ENCODE data around the gene LHX3. TPM values are rescaled to one million over a fixed set of nuclear protein-coding genes. Genes with fewer than 3 reads are reported as not detected.

LHX3 gene
- total and polyA plus RNA-seq, 10 of the 15 experiments (the other 5 are each of a cell fraction or from before 2014, with no cell fraction given): not detected

- TF ChIP-seq IRF3 (IDR thresholded peaks at IDR 0.05): no peak
Observed at GRCh38 chr9:136171009-136171800, 33.7 kb downstream of the LHX3 start (continued).

GRCh38 chr9:136170006-136170901, 34.7 kb downstream of the LHX3 start:
- RAD21 ChIA-PET (ENCODE audit: unreplicated experiment): interaction anchor here (0.5 to 1.9 kb wide), 6 partner anchors 73 to 263 kb away, joined by 3 to 10 read pairs (median 5); partner anchors contain the start of gene CAMSAP1
- no TSS peak for BruUV-seq (replicated peaks)
- in situ Hi-C loops (cut with MboI): loop anchor here (5.0 kb wide), 1 partner anchor 102 kb away; no protein-coding TSS in a partner anchor
- TF ChIP-seq RAD21 (IDR thresholded peaks at IDR 0.05; ENCODE audit: insufficient read depth, low read depth, low read length): peak; percentile 72
- peak; percentile 79 to 90 (median 80) for TF ChIP-seq CTCF (IDR thresholded peaks at IDR 0.05 in 2 of 3, conservative IDR thresholded peaks at IDR 0.05 in 1 of 3; ENCODE audit: control insufficient read depth in 2 of 3, extremely low read depth in 1 of 3, insufficient read depth in 1 of 3, low read depth in 3 of 3, low read length in 3 of 3)
- TF ChIP-seq SPI1 (IDR thresholded peaks at IDR 0.05; ENCODE audit: borderline replicate concordance, insufficient read depth, low read depth, low read length): no peak
- no peak for TF ChIP-seq REST (IDR thresholded peaks at IDR 0.05; ENCODE audit: low read depth, low read length)
- no peak for TF ChIP-seq TAF1 (IDR thresholded peaks at IDR 0.05; ENCODE audit: borderline replicate concordance, low read depth, low read length)
- TF ChIP-seq NR2C2 (IDR thresholded peaks at IDR 0.05; ENCODE audit: borderline replicate concordance, control insufficient read depth, insufficient read length, low read depth): no peak
- no peak for TF ChIP-seq SMAD1 (IDR thresholded peaks at IDR 0.05; ENCODE audit: low read depth, partially characterized antibody)
- TF ChIP-seq NFXL1 (IDR thresholded peaks at IDR 0.05; ENCODE audit: borderline replicate concordance): no peak

More at GRCh38 chr9:136170006-136170901, 34.7 kb downstream of the LHX3 start:
- Histone ChIP-seq H3K36me3 (ENCODE audit: control insufficient read depth in 2 of 2, insufficient read depth in 2 of 2, low read length in 1 of 2) (no peaks in the 10 kb centered on the region), H3K9me3 (replicated peaks; ENCODE audit: control insufficient read depth, insufficient read depth, low read length) (no peaks in the 10 kb centered on the region), H3K27me3 (replicated peaks in 1 of 2; ENCODE audit: control insufficient read depth in 2 of 2, insufficient read depth in 2 of 2, low read length in 1 of 2) (peaks cover 0 to 4% of the 10 kb centered on the region in 2 experiments; a peak in 2 of 4 replicates), H2AFZ (ENCODE audit: control insufficient read depth, low read depth, low read length) (no peak overlapping the region), H3K9ac (ENCODE audit: control insufficient read depth, insufficient read depth, low read length) (no peak overlapping the region), H3K4me3 (no peak overlapping the region), H4K20me1 (ENCODE audit: control insufficient read depth, insufficient read depth) (no peaks in the 10 kb centered on the region), H3K79me2 (ENCODE audit: control insufficient read depth, insufficient read depth, low read length) (no peaks in the 10 kb centered on the region), H3K27ac (ENCODE audit: control insufficient read depth, insufficient read depth) (no peak overlapping the region), H3K4me1 (ENCODE audit: control insufficient read depth, insufficient read depth, low read length) (no peaks in the 10 kb centered on the region), H3K4me2 (ENCODE audit: control insufficient read depth, insufficient read depth) (no peak overlapping the region)
- 18% methylated on average over 27 of the region's 28 CpGs for WGBS (ENCODE audit: insufficient coverage, insufficient replicate concordance, low lambda C conversion rate, missing lambda C conversion rate)
- peak; percentile 95 for ATAC-seq
- ChIA-PET SMC1A (ENCODE audit: uncharacterized antibody, unreplicated experiment) (interaction anchor here (1.0 to 1.5 kb wide), 4 partner anchors 98 to 193 kb away, joined by 3 to 6 read pairs (median 4); partner anchors contain the start of gene DNLZ), POLR2A (no interaction called here), CTCF (interaction anchor here (0.8 to 2.1 kb wide), 7 partner anchors 11 to 233 kb away, joined by 3 to 9 read pairs (median 7); no protein-coding TSS in a partner anchor)
- DNase-seq (ENCODE audit: low read depth, low spot score): no peak
- intact Hi-C loops (cut with micrococcal nuclease; ENCODE audit: unreplicated experiment): loop anchor here (1.0 kb wide), 1 partner anchor 113 kb away; no protein-coding TSS in a partner anchor
- no peak for FAIRE-seq

Measured in GM12878 (cell line).